HL-60 (cell line): ENCODE results near the gene EML2.

Experiments
- CTCF ChIP-seq: IDR thresholded peaks from one replicate; pipeline ENCODE4 v1.5.1; 2011; ENCODE audit warnings: low read length, control low read depth, inconsistent platforms; ENCODE audit not compliant: insufficient read depth
- GABPA ChIP-seq: IDR thresholded peaks from 2 replicates; pipeline ENCODE4 v1.6.1; 2012; ENCODE audit warnings: low read depth
- POLR2AphosphoS5 ChIP-seq: IDR thresholded peaks from 2 replicates; pipeline ENCODE4 v1.6.1; 2012; ENCODE audit warnings: low read depth
- REST ChIP-seq: IDR thresholded peaks from 2 replicates; pipeline ENCODE4 v1.6.1; 2012; ENCODE audit warnings: low read depth; ENCODE audit not compliant: insufficient replicate concordance
- SPI1 ChIP-seq: IDR thresholded peaks from 2 replicates; pipeline ENCODE4 v1.6.1; 2012; ENCODE audit warnings: low read depth, mild to moderate bottlenecking, borderline replicate concordance

- TF ChIP-seq CTCF (no peak), REST (no peak), POLR2AphosphoS5 (no peak), GABPA (no peak), SPI1 (no peak)
Measured at GRCh38 chr19:45682117-45682516, 42.9 kb upstream of the EML2 start.
